H1 (cell line): ENCODE data around the gene DHRS4.

Experiments used
- EP300 ChIP-seq, 2 experiments: IDR thresholded peaks; 1 replicate in 1 of 2; 2 replicates in 1 of 2; pipeline ENCODE4 v1.6.1; 2011 to 2012; ENCODE audit warnings: low read depth in 2 of 2, low read length in 2 of 2, mild to moderate bottlenecking in 2 of 2, borderline replicate concordance in 1 of 2, inconsistent platforms in 1 of 2, moderate library complexity in 1 of 2
- POLR2A ChIP-seq, 2 experiments: IDR thresholded peaks; 1 replicate in 1 of 2; 2 replicates in 1 of 2; pipeline ENCODE4 v1.6.1; 2011; ENCODE audit warnings: low read depth in 2 of 2, low read length in 2 of 2, mild to moderate bottlenecking in 2 of 2; ENCODE audit errors: control extremely low read depth in 1 of 2
- POU5F1 ChIP-seq: IDR thresholded peaks from 2 replicates; pipeline ENCODE4 v1.6.1; 2011; ENCODE audit warnings: low read depth, mild to moderate bottlenecking, low read length, moderate library complexity
- TF ChIP-seq, protein P1 (sequence below), 3 experiments: IDR thresholded peaks; 1 replicate in 2 of 3; 2 replicates in 1 of 3; pipeline versions ENCODE4 v1.5.1 to v1.6.1; 2011; ENCODE audit warnings: low read length in 3 of 3, mild to moderate bottlenecking in 3 of 3, inconsistent platforms in 2 of 3, low read depth in 1 of 3, moderate library complexity in 1 of 3; ENCODE audit not compliant: insufficient read depth in 1 of 3; ENCODE audit errors: control extremely low read depth in 1 of 3

- TF ChIP-seq, protein P1, sequence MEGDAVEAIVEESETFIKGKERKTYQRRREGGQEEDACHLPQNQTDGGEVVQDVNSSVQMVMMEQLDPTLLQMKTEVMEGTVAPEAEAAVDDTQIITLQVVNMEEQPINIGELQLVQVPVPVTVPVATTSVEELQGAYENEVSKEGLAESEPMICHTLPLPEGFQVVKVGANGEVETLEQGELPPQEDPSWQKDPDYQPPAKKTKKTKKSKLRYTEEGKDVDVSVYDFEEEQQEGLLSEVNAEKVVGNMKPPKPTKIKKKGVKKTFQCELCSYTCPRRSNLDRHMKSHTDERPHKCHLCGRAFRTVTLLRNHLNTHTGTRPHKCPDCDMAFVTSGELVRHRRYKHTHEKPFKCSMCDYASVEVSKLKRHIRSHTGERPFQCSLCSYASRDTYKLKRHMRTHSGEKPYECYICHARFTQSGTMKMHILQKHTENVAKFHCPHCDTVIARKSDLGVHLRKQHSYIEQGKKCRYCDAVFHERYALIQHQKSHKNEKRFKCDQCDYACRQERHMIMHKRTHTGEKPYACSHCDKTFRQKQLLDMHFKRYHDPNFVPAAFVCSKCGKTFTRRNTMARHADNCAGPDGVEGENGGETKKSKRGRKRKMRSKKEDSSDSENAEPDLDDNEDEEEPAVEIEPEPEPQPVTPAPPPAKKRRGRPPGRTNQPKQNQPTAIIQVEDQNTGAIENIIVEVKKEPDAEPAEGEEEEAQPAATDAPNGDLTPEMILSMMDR (IDR thresholded peaks at IDR 0.05; ENCODE audit: control extremely low read depth in 1 of 3, insufficient read depth in 1 of 3, low read depth in 1 of 3, low read length in 3 of 3): no peak
- TF ChIP-seq POU5F1: no peak
- TF ChIP-seq EP300 (IDR thresholded peaks at IDR 0.05; ENCODE audit: borderline replicate concordance in 1 of 2, low read depth in 2 of 2, low read length in 2 of 2): no peak
- TF ChIP-seq POLR2A (IDR thresholded peaks at IDR 0.05; ENCODE audit: control extremely low read depth in 1 of 2, low read depth in 2 of 2, low read length in 2 of 2): no peak
These were observed 18.4 kb upstream of the DHRS4 start for GRCh38 chr14:23935158-23935557.
